A549 (cell line): ENCODE data around the gene ATP8B4. TPM values are rescaled to one million over a fixed set of nuclear protein-coding genes. Genes with fewer than 3 reads are reported as not detected.

ENCODE experiments used
- ATAC-seq, 2 experiments: fragments of 200-7000 bp in 1 of 2; fragments of >200 bp in 1 of 2; cut with Nextera tagmentation in 1 of 2; cut with Tn5 transposase in 1 of 2; 3 replicates each; pipeline versions ENCODE4 v1.8.0 to v1.9.1; 2018 to 2020; ENCODE audit warnings: mild to moderate bottlenecking in 1 of 2, moderate library complexity in 1 of 2
- CTCF ChIA-PET: fragments of 300-600 bp; sonication (Branson Sonifier 250); formaldehyde crosslinking; extraction: SDS; loops from one replicate; lab custom pipeline; 2021; ENCODE audit warnings: antibody characterized with exemption, inconsistent platforms; lab: Yijun Ruan, JAX
- POLR2A ChIA-PET: fragments of 350-600 bp; formaldehyde crosslinking; extraction: SDS; loops from one replicate; lab custom pipeline; 2021; ENCODE audit warnings: antibody characterized with exemption, inconsistent platforms; lab: Yijun Ruan, JAX
- DNase-seq, 2 experiments: peaks; one replicate each; pipeline versions ENCODE4 v3.0.0 to v3.0.0-alpha.2; 2011 to 2016; ENCODE audit warnings: low read depth in 1 of 2, low spot score in 1 of 2
- FAIRE-seq: peaks from 2 replicates; lab custom pipeline; 2011; peaks lifted over from hg19 to GRCh38; lab: Jason Lieb, UNC
- H3K27ac ChIP-seq, 2 experiments: fragments of >200 bp; sonication (Bioruptor Twin); formaldehyde crosslinking; 3 replicates each; pipeline ENCODE4 v1.5.1; 2016 to 2017
- H3K4me1 ChIP-seq: fragments of >200 bp; sonication (Bioruptor Twin); formaldehyde crosslinking; 3 replicates; pipeline ENCODE4 v1.6.1; 2016
- H3K4me2 ChIP-seq: fragments of >200 bp; sonication (Bioruptor Twin); formaldehyde crosslinking; 3 replicates; pipeline ENCODE4 v1.6.1; 2016
- H3K4me3 ChIP-seq: fragments of >200 bp; sonication (Bioruptor Twin); formaldehyde crosslinking; 3 replicates; pipeline ENCODE4 v1.5.1; 2016
- H3K9me3 ChIP-seq: fragments of >200 bp; sonication (Bioruptor Twin); formaldehyde crosslinking; 3 replicates; pipeline ENCODE4 v1.6.1; 2016
- ATOH8 ChIP-seq: fragments of 250-450 bp; sonication (Bioruptor Pico); IDR thresholded peaks from 2 replicates; pipeline ENCODE4 v1.5.0; 2020; ENCODE audit warnings: low read depth, mild to moderate bottlenecking, moderate library complexity
- BHLHE40 ChIP-seq: IDR thresholded peaks from 2 replicates; pipeline ENCODE4 v1.6.1; 2012; ENCODE audit warnings: low read depth, low read length, inconsistent platforms
- CHD4 ChIP-seq: fragments of 200-600 bp; sonication (generic); IDR thresholded peaks from 2 replicates; pipeline ENCODE4 v1.6.1; 2016; ENCODE audit warnings: antibody characterized with exemption, mild to moderate bottlenecking, borderline replicate concordance
- EHF ChIP-seq: fragments of 250-450 bp; sonication (Bioruptor Pico); IDR thresholded peaks from 2 replicates; pipeline ENCODE4 v1.5.0; 2020; ENCODE audit warnings: mild to moderate bottlenecking
- ELK1 ChIP-seq: fragments of 150-350 bp; IDR thresholded peaks from 2 replicates; pipeline ENCODE4 v1.6.1; 2014; ENCODE audit warnings: low read depth, mild to moderate bottlenecking, low read length
- FOSL2 ChIP-seq, 2 experiments: fragments of 450-650 bp in 1 of 2; fragments of >200 bp in 1 of 2; sonication (Bioruptor Twin) in 1 of 2; formaldehyde crosslinking; IDR thresholded peaks; 2 replicates each; pipeline versions ENCODE4 v1.5.0 to v1.6.1; 2016 to 2020; ENCODE audit warnings: mild to moderate bottlenecking in 1 of 2, moderate library complexity in 1 of 2
- FOXS1 ChIP-seq: fragments of 250-450 bp; sonication (Bioruptor Pico); IDR thresholded peaks from 2 replicates; pipeline ENCODE4 v1.5.0; 2020; ENCODE audit warnings: mild to moderate bottlenecking, moderate library complexity
- GATA3 ChIP-seq: IDR thresholded peaks from 2 replicates; pipeline ENCODE4 v1.6.1; 2012; ENCODE audit warnings: borderline replicate concordance
- HEYL ChIP-seq: fragments of 250-450 bp; sonication (Bioruptor Pico); IDR thresholded peaks from 2 replicates; pipeline ENCODE4 v1.8.0; 2021; ENCODE audit warnings: mild to moderate bottlenecking, moderate library complexity
- HOXB13 ChIP-seq: fragments of 250-450 bp; sonication (Bioruptor Pico); IDR thresholded peaks from 2 replicates; pipeline ENCODE4 v1.5.0; 2020; ENCODE audit warnings: low read depth, mild to moderate bottlenecking, moderate library complexity
- JUN ChIP-seq, 2 experiments: fragments of >200 bp; sonication (Bioruptor Twin); formaldehyde crosslinking; IDR thresholded peaks; 2 replicates in 1 of 2; 3 replicates in 1 of 2; pipeline ENCODE4 v1.6.1; 2016 to 2017
- JUNB ChIP-seq: fragments of >200 bp; sonication (Bioruptor Twin); formaldehyde crosslinking; IDR thresholded peaks from 2 replicates; pipeline ENCODE4 v1.6.1; 2016
- KDM1A ChIP-seq: fragments of 200-600 bp; sonication (generic); IDR thresholded peaks from 2 replicates; pipeline ENCODE4 v1.6.1; 2016; ENCODE audit warnings: low read depth, mild to moderate bottlenecking
- MAFK ChIP-seq: fragments of 450-650 bp; IDR thresholded peaks from 2 replicates; pipeline ENCODE4 v1.6.1; 2014; ENCODE audit not compliant: partially characterized antibody
- MAZ ChIP-seq: fragments of 150-350 bp; IDR thresholded peaks from 2 replicates; pipeline ENCODE4 v1.6.1; 2014; ENCODE audit warnings: antibody characterized with exemption, low read depth, low read length, borderline replicate concordance
- MYC ChIP-seq: IDR thresholded peaks from 2 replicates; pipeline ENCODE4 v1.6.1; 2012; ENCODE audit warnings: mild to moderate bottlenecking, inconsistent platforms, low read length, improper control_type of control experiment, borderline replicate concordance
- NPAS2 ChIP-seq: fragments of 250-450 bp; sonication (Bioruptor Pico); IDR thresholded peaks from 2 replicates; pipeline ENCODE4 v1.8.0; 2022; ENCODE audit warnings: mild to moderate bottlenecking, moderate library complexity, borderline replicate concordance
- PHF8 ChIP-seq: fragments of 200-600 bp; sonication (generic); IDR thresholded peaks from 2 replicates; pipeline ENCODE4 v1.6.1; 2016; ENCODE audit warnings: low read depth, mild to moderate bottlenecking, antibody characterized with exemption, moderate library complexity, borderline replicate concordance
- POLR2A ChIP-seq: IDR thresholded peaks from 2 replicates; pipeline ENCODE4 v1.6.1; 2012; ENCODE audit warnings: mild to moderate bottlenecking, low read length
- RCOR1 ChIP-seq: fragments of 150-350 bp; IDR thresholded peaks from 2 replicates; pipeline ENCODE4 v1.6.1; 2014; ENCODE audit warnings: antibody characterized with exemption, low read length, low read depth
- RNF2 ChIP-seq: fragments of 200-600 bp; sonication (generic); IDR thresholded peaks from 2 replicates; pipeline ENCODE4 v1.6.1; 2016; ENCODE audit warnings: low read depth, mild to moderate bottlenecking, antibody characterized with exemption, moderate library complexity, borderline replicate concordance
- SREBF2 ChIP-seq: fragments of 450-650 bp; IDR thresholded peaks from 2 replicates; pipeline ENCODE4 v1.6.1; 2014; ENCODE audit warnings: mild to moderate bottlenecking, moderate library complexity
- USF2 ChIP-seq: fragments of 450-650 bp; IDR thresholded peaks from 2 replicates; pipeline ENCODE4 v1.6.1; 2014; ENCODE audit warnings: antibody characterized with exemption
- WGBS: methylation state at CpG from one replicate; pipeline ENCODE4 v1.1.6; 2017; ENCODE audit errors: missing lambda C conversion rate; 5-methylcytosine and 5-hydroxymethylcytosine counted together
- polyA plus RNA-seq, 4 experiments: library from polyadenylated mRNA; depleted of rRNA in 3 of 4; stranded (reverse); fragments of >200 nt; fragmentation: RNase III in 1 of 4; extraction: RNeasy Plus Mini Kit Qiagen cat#74134 plus additional on column Dnase treatment in 1 of 4; gene quantifications; 2 replicates in 3 of 4; 3 replicates in 1 of 4; pipeline ENCODE4 v1.2.3, GENCODE V29; 2011 to 2017
- TF ChIP-seq, protein P1 (sequence below): fragments of 200-600 bp; sonication (generic); IDR thresholded peaks from 2 replicates; pipeline ENCODE4 v1.6.1; 2016; ENCODE audit warnings: antibody characterized with exemption, mild to moderate bottlenecking, moderate library complexity

The ATP8B4 gene
- polyA plus RNA-seq, 2 of the 4 experiments (the other 2 are of a cell fraction): 0.88 to 1.7 TPM

GRCh38 chr15:49824775-49825099 is 294.3 kb downstream of the ATP8B4 start:
- ChIA-PET POLR2A (no interaction called here), CTCF (interaction anchor here (1.5 kb wide), 1 partner anchor 10 kb away, joined by 3 read pairs; no protein-coding TSS in a partner anchor)
- Histone ChIP-seq H3K4me3 (no peak overlapping the region), H3K27ac (peak overlapping the region; percentile 17 to 41; a peak in 2 of 6 replicates), H3K4me1 (peaks cover 16% of the 10 kb centered on the region), H3K9me3 (0 out of 3 replicates have a peak, but pooled peaks cover 8% of the 10 kb centered on the region), H3K4me2 (peak overlapping the region; percentile 39; the same call in 2 of the 3 replicates)
- FAIRE-seq (no peak), ATAC-seq (peak in 1 of 2 experiments; percentile 30; a peak in 1 of 6 replicates), DNase-seq (no peak)
- TF ChIP-seq RCOR1 (no peak), EHF (CRISPR knock-in tag) (no peak), USF2 (no peak), MYC (no peak), RNF2 (no peak), MAFK (no peak), JUNB (no peak), ATOH8 (CRISPR knock-in tag) (no peak), POLR2A (no peak), NPAS2 (CRISPR knock-in tag) (no peak), FOSL2 (IDR thresholded peaks at IDR 0.05) (no peak), FOSL2 (CRISPR knock-in tag; IDR thresholded peaks at IDR 0.05) (no peak), MAZ (no peak), JUN (IDR thresholded peaks at IDR 0.05) (no peak), BHLHE40 (no peak), HEYL (CRISPR knock-in tag) (no peak), SREBF2 (no peak), KDM1A (no peak), CHD4 (no peak), PHF8 (no peak)
- TF ChIP-seq, protein P1, sequence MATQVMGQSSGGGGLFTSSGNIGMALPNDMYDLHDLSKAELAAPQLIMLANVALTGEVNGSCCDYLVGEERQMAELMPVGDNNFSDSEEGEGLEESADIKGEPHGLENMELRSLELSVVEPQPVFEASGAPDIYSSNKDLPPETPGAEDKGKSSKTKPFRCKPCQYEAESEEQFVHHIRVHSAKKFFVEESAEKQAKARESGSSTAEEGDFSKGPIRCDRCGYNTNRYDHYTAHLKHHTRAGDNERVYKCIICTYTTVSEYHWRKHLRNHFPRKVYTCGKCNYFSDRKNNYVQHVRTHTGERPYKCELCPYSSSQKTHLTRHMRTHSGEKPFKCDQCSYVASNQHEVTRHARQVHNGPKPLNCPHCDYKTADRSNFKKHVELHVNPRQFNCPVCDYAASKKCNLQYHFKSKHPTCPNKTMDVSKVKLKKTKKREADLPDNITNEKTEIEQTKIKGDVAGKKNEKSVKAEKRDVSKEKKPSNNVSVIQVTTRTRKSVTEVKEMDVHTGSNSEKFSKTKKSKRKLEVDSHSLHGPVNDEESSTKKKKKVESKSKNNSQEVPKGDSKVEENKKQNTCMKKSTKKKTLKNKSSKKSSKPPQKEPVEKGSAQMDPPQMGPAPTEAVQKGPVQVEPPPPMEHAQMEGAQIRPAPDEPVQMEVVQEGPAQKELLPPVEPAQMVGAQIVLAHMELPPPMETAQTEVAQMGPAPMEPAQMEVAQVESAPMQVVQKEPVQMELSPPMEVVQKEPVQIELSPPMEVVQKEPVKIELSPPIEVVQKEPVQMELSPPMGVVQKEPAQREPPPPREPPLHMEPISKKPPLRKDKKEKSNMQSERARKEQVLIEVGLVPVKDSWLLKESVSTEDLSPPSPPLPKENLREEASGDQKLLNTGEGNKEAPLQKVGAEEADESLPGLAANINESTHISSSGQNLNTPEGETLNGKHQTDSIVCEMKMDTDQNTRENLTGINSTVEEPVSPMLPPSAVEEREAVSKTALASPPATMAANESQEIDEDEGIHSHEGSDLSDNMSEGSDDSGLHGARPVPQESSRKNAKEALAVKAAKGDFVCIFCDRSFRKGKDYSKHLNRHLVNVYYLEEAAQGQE: no peak

DNA sequence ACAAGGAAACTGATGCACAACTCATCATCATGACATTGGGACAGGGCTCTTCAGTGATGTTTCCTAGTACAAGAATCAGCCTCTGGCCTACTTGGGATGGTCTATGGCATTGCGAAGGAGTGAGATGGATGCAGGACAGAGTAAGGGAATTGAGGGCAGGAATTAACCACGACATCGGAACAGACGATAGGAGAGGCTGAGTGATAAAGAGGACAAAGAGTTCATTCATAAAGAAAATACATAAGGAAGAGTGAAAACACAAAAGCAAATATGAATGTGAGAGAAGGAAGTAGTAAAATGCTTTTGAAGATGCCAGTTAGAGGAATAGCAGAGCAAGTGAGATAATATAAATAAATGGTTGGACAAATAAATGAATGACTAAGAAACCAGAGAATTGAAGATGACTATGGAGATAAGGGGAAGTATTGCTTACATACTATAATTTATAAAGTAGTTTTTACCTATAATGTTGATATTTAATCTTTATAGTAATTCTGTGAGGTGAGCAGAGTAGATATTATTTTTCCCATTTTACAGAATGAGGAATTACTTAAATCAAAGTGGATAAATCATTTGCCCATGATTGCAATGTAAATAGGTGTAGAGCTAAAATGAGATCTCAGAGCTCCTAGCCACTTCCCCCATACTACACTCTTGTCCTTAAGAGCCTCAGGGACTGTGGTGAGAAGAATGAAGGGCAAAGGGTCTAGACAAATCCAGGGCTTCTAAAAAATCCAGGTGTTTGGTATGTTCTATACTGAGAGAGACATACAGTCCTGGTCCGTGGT is 294.9 kb downstream of the ATP8B4 start:
- H3K4me2 ChIP-seq: peak overlapping the region; percentile 39
- peaks cover 16% of the 10 kb centered on the region for H3K4me1 ChIP-seq
- H3K4me3 ChIP-seq: no peak overlapping the region
- DNase-seq (peak in 1 of 2 experiments; percentile 63), ATAC-seq (peak in 1 of 2 experiments; percentile 87; a peak in 4 of 6 replicates), FAIRE-seq (peak; percentile 91)
- peak overlapping the region; percentile 17 to 57; a peak in 4 of 6 replicates for H3K27ac ChIP-seq
- WGBS: 16% methylated on average over 5 of the region's 5 CpGs
- ChIA-PET POLR2A (no interaction called here), CTCF (interaction anchor here (1.5 kb wide), 1 partner anchor 11 kb away, joined by 3 read pairs; no protein-coding TSS in a partner anchor)
- peaks cover 11% of the 10 kb centered on the region; the same call in 2 of the 3 replicates for H3K9me3 ChIP-seq
- TF ChIP-seq FOXS1: no peak
- no peak for TF ChIP-seq HEYL (CRISPR knock-in tag)
- TF ChIP-seq HOXB13 (CRISPR knock-in tag): no peak
- TF ChIP-seq GATA3: peak; percentile 75
- no peak for TF ChIP-seq KDM1A
- TF ChIP-seq ELK1: no peak
